Measurements from ENCODE around the gene SYNDIG1.

The SYNDIG1 gene

GRCh38 chr20:24695529-24696225, 226.2 kb downstream of the SYNDIG1 start:
- no peak for DNase-seq
- no peak for TF ChIP-seq POLR2A (IDR thresholded peaks at IDR 0.05; ENCODE audit: low read length)
- no peak for TF ChIP-seq GATA1 (IDR thresholded peaks at IDR 0.05; ENCODE audit: low read depth, low read length)

GRCh38 chr20:24696396-24696795, 227.0 kb downstream of the SYNDIG1 start:
- no peak for DNase-seq

GRCh38 chr20:24697411-24697810, 228.0 kb downstream of the SYNDIG1 start:
- no peak for DNase-seq
- TF ChIP-seq GATA1 (IDR thresholded peaks at IDR 0.05; ENCODE audit: low read depth, low read length) (no peak), POLR2A (IDR thresholded peaks at IDR 0.05; ENCODE audit: low read length) (no peak)

More at GRCh38 chr20:24696396-24696795, 227.0 kb downstream of the SYNDIG1 start:
- no peak for TF ChIP-seq GATA1 (IDR thresholded peaks at IDR 0.05; ENCODE audit: low read depth, low read length)
- TF ChIP-seq POLR2A (IDR thresholded peaks at IDR 0.05; ENCODE audit: low read length), result no peak

GRCh38 chr20:24698189-24698588, 228.8 kb downstream of the SYNDIG1 start:
- no peak for DNase-seq
- no peak for TF ChIP-seq POLR2A (IDR thresholded peaks at IDR 0.05; ENCODE audit: low read length)
- no peak for TF ChIP-seq GATA1 (IDR thresholded peaks at IDR 0.05; ENCODE audit: low read depth, low read length)

- no peak for DNase-seq
- TF ChIP-seq POLR2A (IDR thresholded peaks at IDR 0.05; ENCODE audit: low read length) (no peak), GATA1 (IDR thresholded peaks at IDR 0.05; ENCODE audit: low read depth, low read length) (no peak)
Observed at GRCh38 chr20:24698706-24699206, 229.3 kb downstream of the SYNDIG1 start.

GRCh38 chr20:24699321-24700165, 230.1 kb downstream of the SYNDIG1 start:
- TF ChIP-seq GATA1 (IDR thresholded peaks at IDR 0.05; ENCODE audit: low read depth, low read length) (no peak), POLR2A (IDR thresholded peaks at IDR 0.05; ENCODE audit: low read length) (no peak)
- DNase-seq, result no peak

GRCh38 chr20:24700166-24700860, 230.9 kb downstream of the SYNDIG1 start:
- TF ChIP-seq GATA1 (IDR thresholded peaks at IDR 0.05; ENCODE audit: low read depth, low read length), result no peak
- no peak for TF ChIP-seq POLR2A (IDR thresholded peaks at IDR 0.05; ENCODE audit: low read length)
- no peak for DNase-seq

- TF ChIP-seq GATA1 (IDR thresholded peaks at IDR 0.05; ENCODE audit: low read depth, low read length) (no peak), POLR2A (IDR thresholded peaks at IDR 0.05; ENCODE audit: low read length) (no peak)
- no peak for DNase-seq
Observed at GRCh38 chr20:24701027-24701426, 231.6 kb downstream of the SYNDIG1 start.

- no peak for DNase-seq
- TF ChIP-seq POLR2A (IDR thresholded peaks at IDR 0.05; ENCODE audit: low read length) (no peak), GATA1 (IDR thresholded peaks at IDR 0.05; ENCODE audit: low read depth, low read length) (no peak)
Observed at GRCh38 chr20:24701668-24702067, 232.2 kb downstream of the SYNDIG1 start.

- DNase-seq, result no peak
- TF ChIP-seq POLR2A (IDR thresholded peaks at IDR 0.05; ENCODE audit: low read length) (no peak), GATA1 (IDR thresholded peaks at IDR 0.05; ENCODE audit: low read depth, low read length) (no peak)
Observed at GRCh38 chr20:24702501-24703283, 233.3 kb downstream of the SYNDIG1 start.

GRCh38 chr20:24703284-24703610, 233.8 kb downstream of the SYNDIG1 start:
- no peak for TF ChIP-seq GATA1 (IDR thresholded peaks at IDR 0.05; ENCODE audit: low read depth, low read length)
- no peak for DNase-seq

- no peak for TF ChIP-seq GATA1 (IDR thresholded peaks at IDR 0.05; ENCODE audit: low read depth, low read length)
- TF ChIP-seq POLR2A (IDR thresholded peaks at IDR 0.05; ENCODE audit: low read length), result no peak
- no peak for DNase-seq
Observed at GRCh38 chr20:24704899-24705298, 235.5 kb downstream of the SYNDIG1 start.

- DNase-seq, result no peak
- TF ChIP-seq GATA1 (IDR thresholded peaks at IDR 0.05; ENCODE audit: low read depth, low read length) (no peak), POLR2A (IDR thresholded peaks at IDR 0.05; ENCODE audit: low read length) (no peak)
Observed at GRCh38 chr20:24705486-24705885, 236.1 kb downstream of the SYNDIG1 start.
